Activated B cell treated with CpG ODN at 0.5 μM for 24 hours (primary cell): ENCODE results near the gene TNFSF12. TPM values are rescaled to one million over a fixed set of nuclear protein-coding genes. Genes with fewer than 3 reads are reported as not detected.

Source experiments
- ATAC-seq: fragments of 200-7000 bp; cut with Tn5 transposase; one replicate; pipeline ENCODE4 v1.10.0; 2021; ENCODE audit warnings: low read depth, mild to moderate bottlenecking, moderate library complexity
- CTCF ChIA-PET: fragments of 350-600 bp; sonication (Branson Sonifier 250); formaldehyde crosslinking; loops from one replicate; lab custom pipeline; 2021; ENCODE audit warnings: antibody characterized with exemption; lab: Charles Lee
- POLR2A ChIA-PET: fragments of 350-600 bp; sonication (Branson Sonifier 250); formaldehyde crosslinking; loops from one replicate; lab custom pipeline; 2021; ENCODE audit warnings: antibody characterized with exemption; lab: Charles Lee
- DNase-seq: peaks from one replicate; pipeline ENCODE4 v3.0.0; 2022
- H3K27ac Mint-ChIP-seq: one replicate; pipeline ENCODE4 v1.8.0; 2020; ENCODE audit warnings: mixed read lengths
- H3K27me3 Mint-ChIP-seq: one replicate; pipeline ENCODE4 v1.8.0; 2021; ENCODE audit warnings: mixed read lengths
- H3K36me3 Mint-ChIP-seq: one replicate; pipeline ENCODE4 v1.8.0; 2021; ENCODE audit warnings: low read depth, mixed read lengths
- H3K4me1 Mint-ChIP-seq: one replicate; pipeline ENCODE4 v1.8.0; 2021; ENCODE audit warnings: mixed read lengths
- H3K4me3 Mint-ChIP-seq: one replicate; pipeline ENCODE4 v1.8.0; 2020; ENCODE audit warnings: mild to moderate bottlenecking, mixed read lengths
- H3K9me3 Mint-ChIP-seq: one replicate; pipeline ENCODE4 v1.8.0; 2020; ENCODE audit warnings: mixed read lengths
- intact Hi-C: fragments of 100-400 bp; cut with micrococcal nuclease; formaldehyde crosslinking; loops from one replicate; pipeline ENCODE4 v1.15.1; 2024
- total RNA-seq: library from RNA; stranded (reverse); gene quantifications from 2 replicates; pipeline ENCODE4 v1.2.3, GENCODE V29; 2022
- TF ChIP-seq, protein P1 (sequence below): fragments of 200-600 bp; IDR thresholded peaks from one replicate; pipeline ENCODE4 v1.8.0; 2022; ENCODE audit warnings: antibody characterized with exemption, mild to moderate bottlenecking

The TNFSF12 gene
- total RNA-seq, 1 donor from 2014 or later = 30.7 TPM

DNA sequence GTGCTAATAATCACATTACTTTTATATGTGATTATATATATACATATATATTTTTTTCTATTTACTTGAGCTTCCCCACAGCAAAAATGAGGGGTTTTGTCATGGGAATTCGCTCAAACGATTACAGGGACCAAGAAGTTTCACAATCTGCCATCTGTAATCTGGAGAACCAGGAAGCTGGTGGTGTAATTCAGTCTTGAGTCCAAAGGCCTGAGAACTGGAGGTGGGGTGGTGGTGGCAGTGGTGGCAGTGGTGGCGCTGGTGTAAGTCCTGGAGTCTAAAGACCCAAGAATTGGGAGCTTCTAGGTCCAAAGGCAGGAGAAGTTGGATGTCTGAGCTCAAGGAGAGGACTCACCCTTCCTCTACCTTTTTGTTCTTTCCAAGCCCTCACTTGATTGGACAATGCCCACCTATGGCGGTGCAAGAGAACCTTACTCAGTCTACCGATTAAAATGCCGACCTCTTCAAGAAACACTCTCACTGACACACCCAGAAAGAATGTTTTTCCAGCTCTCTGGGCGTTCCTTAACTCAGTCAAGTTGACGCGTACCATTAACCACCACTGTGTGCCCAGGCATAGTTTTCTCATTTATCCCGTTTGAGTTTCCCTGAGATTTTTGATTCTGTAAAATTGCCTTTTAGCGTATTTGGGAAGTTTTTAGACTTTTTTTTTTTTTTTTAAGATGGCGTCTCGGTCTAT, 32.8 kb upstream of the TNFSF12 start:
- TF ChIP-seq, protein P1, sequence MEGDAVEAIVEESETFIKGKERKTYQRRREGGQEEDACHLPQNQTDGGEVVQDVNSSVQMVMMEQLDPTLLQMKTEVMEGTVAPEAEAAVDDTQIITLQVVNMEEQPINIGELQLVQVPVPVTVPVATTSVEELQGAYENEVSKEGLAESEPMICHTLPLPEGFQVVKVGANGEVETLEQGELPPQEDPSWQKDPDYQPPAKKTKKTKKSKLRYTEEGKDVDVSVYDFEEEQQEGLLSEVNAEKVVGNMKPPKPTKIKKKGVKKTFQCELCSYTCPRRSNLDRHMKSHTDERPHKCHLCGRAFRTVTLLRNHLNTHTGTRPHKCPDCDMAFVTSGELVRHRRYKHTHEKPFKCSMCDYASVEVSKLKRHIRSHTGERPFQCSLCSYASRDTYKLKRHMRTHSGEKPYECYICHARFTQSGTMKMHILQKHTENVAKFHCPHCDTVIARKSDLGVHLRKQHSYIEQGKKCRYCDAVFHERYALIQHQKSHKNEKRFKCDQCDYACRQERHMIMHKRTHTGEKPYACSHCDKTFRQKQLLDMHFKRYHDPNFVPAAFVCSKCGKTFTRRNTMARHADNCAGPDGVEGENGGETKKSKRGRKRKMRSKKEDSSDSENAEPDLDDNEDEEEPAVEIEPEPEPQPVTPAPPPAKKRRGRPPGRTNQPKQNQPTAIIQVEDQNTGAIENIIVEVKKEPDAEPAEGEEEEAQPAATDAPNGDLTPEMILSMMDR = no peak
- Mint-ChIP-seq H3K4me1 (no peaks in the 10 kb centered on the region), H3K36me3 (peaks cover 37% of the 10 kb centered on the region), H3K27ac (peak overlapping the region; percentile 35), H3K4me3 (no peak overlapping the region), H3K9me3 (no peaks in the 10 kb centered on the region), H3K27me3 (no peaks in the 10 kb centered on the region)
- intact Hi-C loops = loop anchor here (2.0 kb wide), 1 partner anchor 159 kb away; no protein-coding TSS in a partner anchor
- CTCF ChIA-PET = interaction anchor here (0.7 to 14.2 kb wide), 10 partner anchors 16 to 80 kb away, joined by 3 to 364 read pairs (median 10); partner anchors contain the start of genes MPDU1, SENP3, SOX15 and TMEM102
- POLR2A ChIA-PET = interaction anchor here (0.7 to 4.4 kb wide), 6 partner anchors 32 to 87 kb away, joined by 3 to 98 read pairs (median 5); partner anchors contain the start of genes MPDU1, POLR2A, SENP3 and TNFSF13
- no peak for DNase-seq
- ATAC-seq = no peak

DNA sequence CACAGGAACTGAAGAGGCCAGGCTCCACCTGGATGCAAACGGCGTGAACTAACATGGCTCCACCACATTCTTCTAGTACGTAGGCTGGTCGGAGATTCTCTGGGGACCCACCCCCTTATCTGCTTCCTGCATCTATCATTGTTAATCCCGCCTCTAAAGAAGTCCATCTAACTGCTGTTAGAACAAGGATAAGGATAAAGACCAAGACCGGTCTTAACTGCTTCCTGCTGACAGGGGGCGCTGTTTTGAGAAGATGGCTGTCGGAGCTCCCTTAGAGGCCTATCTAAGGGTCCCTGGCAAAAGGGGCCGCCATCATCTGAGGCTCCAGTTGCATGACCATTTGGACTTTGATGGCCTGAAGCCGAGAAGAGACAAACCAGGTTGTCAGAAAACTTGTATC, 25.8 kb upstream of the TNFSF12 start:
- H3K27me3 Mint-ChIP-seq = no peaks in the 10 kb centered on the region
- ChIA-PET CTCF (interaction anchor here (1.0 to 14.2 kb wide), 10 partner anchors 9 to 64 kb away, joined by 3 to 364 read pairs (median 4); partner anchors contain the start of genes SENP3, TNFSF12 and TNFSF13), POLR2A (interaction anchor here (0.5 to 1.2 kb wide), 7 partner anchors 24 to 66 kb away, joined by 3 to 15 read pairs (median 6); partner anchors contain the start of genes POLR2A and SENP3)
- no peak overlapping the region for H3K27ac Mint-ChIP-seq
- DNase-seq (peak; percentile 27), ATAC-seq (peak; percentile 58)
- H3K9me3 Mint-ChIP-seq = no peaks in the 10 kb centered on the region
- TF ChIP-seq, protein P1 = no peak
- H3K36me3 Mint-ChIP-seq = no peaks in the 10 kb centered on the region
- H3K4me1 Mint-ChIP-seq = peaks cover 4% of the 10 kb centered on the region
- no peak overlapping the region for H3K4me3 Mint-ChIP-seq
- intact Hi-C loops = loop anchor here (1.0 kb wide), 1 partner anchor 38 kb away; the partner anchor contains the start of gene SENP3

DNA sequence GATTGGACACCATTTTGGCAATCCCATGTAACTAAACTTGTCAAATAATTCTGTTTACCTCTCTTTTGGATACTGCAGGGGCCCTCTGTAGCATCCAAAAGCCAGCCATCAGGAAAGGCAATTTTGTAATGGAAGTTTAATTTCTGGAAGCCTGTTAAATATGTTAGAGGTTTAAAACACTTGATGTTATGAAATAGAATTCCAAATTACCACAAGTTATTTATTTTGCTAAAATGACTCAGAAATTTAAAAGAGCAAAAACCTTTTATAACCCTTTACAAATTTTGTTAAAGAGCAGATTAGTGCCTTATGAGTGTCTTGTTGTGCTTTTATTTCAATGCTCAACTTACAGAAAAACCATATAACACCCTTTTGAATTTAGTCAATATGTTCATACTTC, 20.0 kb upstream of the TNFSF12 start:
- CTCF ChIA-PET = no interaction called here
- no peaks in the 10 kb centered on the region for H3K4me1 Mint-ChIP-seq
- ATAC-seq (no peak), DNase-seq (no peak)
- TF ChIP-seq, protein P1 = no peak
- peaks cover 7% of the 10 kb centered on the region for H3K9me3 Mint-ChIP-seq
- H3K4me3 Mint-ChIP-seq = no peak overlapping the region
- H3K36me3 Mint-ChIP-seq = no peaks in the 10 kb centered on the region
- no peak overlapping the region for H3K27ac Mint-ChIP-seq
- no peaks in the 10 kb centered on the region for H3K27me3 Mint-ChIP-seq
- POLR2A ChIA-PET = interaction anchor here (0.7 kb wide), 1 partner anchor 96 kb away, joined by 3 read pairs; no protein-coding TSS in a partner anchor
- intact Hi-C loops = no loop called here

DNA sequence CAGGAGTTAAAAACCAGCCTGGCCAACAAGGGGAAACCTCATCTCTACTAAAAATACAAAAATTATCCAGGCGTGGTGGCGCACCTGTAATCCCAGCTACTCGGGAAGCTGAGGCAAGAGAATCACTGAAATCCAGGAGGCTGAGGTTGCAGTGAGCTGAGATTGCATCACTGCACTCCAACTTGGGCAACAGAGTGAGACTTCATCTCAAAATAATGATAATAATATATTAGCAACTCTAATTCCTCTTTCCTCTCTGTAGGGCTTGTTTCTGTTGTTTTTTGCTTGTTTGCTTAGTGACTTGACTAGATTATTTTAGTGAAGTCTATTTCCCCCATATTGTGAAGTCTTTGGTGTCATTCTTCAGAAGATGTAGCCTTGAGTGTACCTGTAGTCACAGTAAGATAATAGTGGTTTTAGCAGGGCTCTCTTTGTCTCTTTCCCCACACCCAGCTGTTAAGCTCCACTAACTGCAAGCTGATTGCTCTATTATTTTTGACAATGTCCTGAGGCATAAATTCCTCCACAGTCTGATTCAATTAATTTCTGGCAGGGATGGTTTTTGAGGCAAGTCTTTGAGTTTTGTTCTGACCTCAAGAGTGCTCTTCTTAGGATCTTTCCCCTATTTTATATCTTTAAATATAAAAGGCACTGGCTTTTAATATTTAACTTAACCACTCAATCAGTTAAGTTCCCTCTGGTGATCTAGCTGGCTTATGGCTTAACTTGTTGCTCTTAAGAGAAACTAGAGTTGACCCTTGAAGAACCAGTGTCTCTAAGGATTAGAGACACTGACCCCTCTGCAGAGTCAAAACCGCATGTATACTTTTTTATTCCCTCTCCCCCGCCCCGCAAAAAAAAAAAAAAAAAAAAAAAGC, 18.6 kb upstream of the TNFSF12 start:
- no peak for ATAC-seq
- POLR2A ChIA-PET = no interaction called here
- TF ChIP-seq, protein P1 = no peak
- DNase-seq = no peak
- Mint-ChIP-seq H3K4me1 (no peaks in the 10 kb centered on the region), H3K36me3 (no peaks in the 10 kb centered on the region), H3K9me3 (peaks cover 7% of the 10 kb centered on the region), H3K4me3 (no peak overlapping the region), H3K27ac (no peak overlapping the region), H3K27me3 (no peaks in the 10 kb centered on the region)
- CTCF ChIA-PET = interaction anchor here (4.5 kb wide), 1 partner anchor 16 kb away, joined by 12 read pairs; no protein-coding TSS in a partner anchor
- intact Hi-C loops = no loop called here
